WTC11 (cell line): ENCODE data around the gene PARP3. TPM values are rescaled to one million over a fixed set of nuclear protein-coding genes. Genes with fewer than 3 reads are reported as not detected.

Source experiments
- ATAC-seq: fragments of 200-7000 bp; cut with Tn5 transposase; 2 replicates; pipeline ENCODE4 v1.10.0; 2021; ENCODE audit warnings: mild to moderate bottlenecking, moderate library complexity
- CTCF ChIA-PET: fragments of 300-600 bp; sonication (Branson Sonifier 250); formaldehyde crosslinking; loops from one replicate; lab custom pipeline; 2021; ENCODE audit warnings: antibody characterized with exemption; lab: Charles Lee
- POLR2A ChIA-PET: fragments of 350-600 bp; sonication (Branson Sonifier 250); formaldehyde crosslinking; loops from one replicate; lab custom pipeline; 2021; ENCODE audit warnings: antibody characterized with exemption; lab: Charles Lee
- DNase-seq: peaks from one replicate; pipeline ENCODE4 v3.0.0; 2021; ENCODE audit warnings: low spot score
- H3K27ac Mint-ChIP-seq: 2 replicates; pipeline ENCODE4 v1.8.0; 2021; ENCODE audit warnings: mixed read lengths
- H3K27me3 Mint-ChIP-seq: 2 replicates; pipeline ENCODE4 v1.8.0; 2021; ENCODE audit warnings: low read depth, mild to moderate bottlenecking, moderate library complexity, mixed read lengths
- H3K36me3 Mint-ChIP-seq: 2 replicates; pipeline ENCODE4 v1.8.0; 2021; ENCODE audit warnings: mixed read lengths
- H3K4me1 Mint-ChIP-seq: 2 replicates; pipeline ENCODE4 v1.8.0; 2022; ENCODE audit warnings: mixed read lengths
- H3K4me3 Mint-ChIP-seq: 2 replicates; pipeline ENCODE4 v1.8.0; 2021; ENCODE audit warnings: mild to moderate bottlenecking, moderate library complexity, mixed read lengths
- H3K9me3 Mint-ChIP-seq: 2 replicates; pipeline ENCODE4 v1.8.0; 2021; ENCODE audit warnings: mixed read lengths
- ATF1 ChIP-seq: sonication (generic); formaldehyde crosslinking; IDR thresholded peaks from 2 replicates; pipeline ENCODE4 v1.8.1; 2023; ENCODE audit warnings: mild to moderate bottlenecking, moderate library complexity, missing genetic modification reagents
- CREM ChIP-seq: sonication (generic); formaldehyde crosslinking; IDR thresholded peaks from 2 replicates; pipeline ENCODE4 v1.8.1; 2022; ENCODE audit warnings: mild to moderate bottlenecking, missing genetic modification reagents, moderate library complexity
- E2F1 ChIP-seq: sonication (generic); formaldehyde crosslinking; IDR thresholded peaks from 2 replicates; pipeline ENCODE4 v1.8.0; 2022; ENCODE audit warnings: mild to moderate bottlenecking, missing genetic modification reagents
- ETV6 ChIP-seq: sonication (generic); formaldehyde crosslinking; IDR thresholded peaks from 2 replicates; pipeline ENCODE4 v1.8.1; 2022; ENCODE audit warnings: mild to moderate bottlenecking, missing genetic modification reagents
- GRHL2 ChIP-seq: fragments of 250-450 bp; sonication (Bioruptor Pico); IDR thresholded peaks from 2 replicates; pipeline ENCODE4 v1.8.0; 2022; ENCODE audit warnings: mild to moderate bottlenecking, moderate library complexity; ENCODE audit not compliant: insufficient replicate concordance, severe bottlenecking
- GTF2I ChIP-seq: fragments of 250-450 bp; sonication (Bioruptor Pico); conservative IDR thresholded peaks from 2 replicates; pipeline ENCODE4 v1.4.0; 2021; ENCODE audit warnings: mild to moderate bottlenecking
- JUN ChIP-seq: sonication (generic); formaldehyde crosslinking; IDR thresholded peaks from 2 replicates; pipeline ENCODE4 v1.8.0; 2023; ENCODE audit warnings: mild to moderate bottlenecking, missing genetic modification reagents
- KAT7 ChIP-seq: sonication (generic); formaldehyde crosslinking; IDR thresholded peaks from 2 replicates; pipeline ENCODE4 v1.8.1; 2023; ENCODE audit warnings: missing genetic modification reagents, mild to moderate bottlenecking, borderline replicate concordance
- MYBL2 ChIP-seq: sonication (generic); formaldehyde crosslinking; IDR thresholded peaks from 2 replicates; pipeline ENCODE4 v1.8.1; 2023; ENCODE audit warnings: mild to moderate bottlenecking, moderate library complexity, missing genetic modification reagents
- NFATC4 ChIP-seq: fragments of 250-450 bp; sonication (Bioruptor Pico); IDR thresholded peaks from 2 replicates; pipeline ENCODE4 v1.9.0; 2021; ENCODE audit warnings: mild to moderate bottlenecking
- RELA ChIP-seq: sonication (generic); formaldehyde crosslinking; IDR thresholded peaks from 2 replicates; pipeline ENCODE4 v1.8.1; 2022; ENCODE audit warnings: missing genetic modification reagents, mild to moderate bottlenecking, borderline replicate concordance
- TEAD4 ChIP-seq: sonication (generic); formaldehyde crosslinking; IDR thresholded peaks from 2 replicates; pipeline ENCODE4 v1.8.0; 2022; ENCODE audit warnings: mild to moderate bottlenecking, missing genetic modification reagents
- ZNF138 ChIP-seq: sonication (generic); formaldehyde crosslinking; conservative IDR thresholded peaks from 2 replicates; pipeline ENCODE4 v1.8.1; 2022; ENCODE audit warnings: mild to moderate bottlenecking, moderate library complexity, missing genetic modification reagents
- ZNF219 ChIP-seq: sonication (generic); formaldehyde crosslinking; IDR thresholded peaks from 2 replicates; pipeline ENCODE4 v1.8.0; 2023; ENCODE audit warnings: missing genetic modification reagents, mild to moderate bottlenecking, borderline replicate concordance
- ZNF281 ChIP-seq: sonication (generic); formaldehyde crosslinking; IDR thresholded peaks from 2 replicates; pipeline ENCODE4 v1.8.0; 2023; ENCODE audit warnings: mild to moderate bottlenecking, missing genetic modification reagents
- ZNF671 ChIP-seq: fragments of 250-450 bp; sonication (Bioruptor Pico); IDR thresholded peaks from 2 replicates; pipeline ENCODE4 v1.8.0; 2021; ENCODE audit warnings: mild to moderate bottlenecking
- ZSCAN18 ChIP-seq: fragments of 250-450 bp; sonication (Bioruptor Pico); IDR thresholded peaks from 2 replicates; pipeline ENCODE4 v2.1.2; 2022; ENCODE audit warnings: mild to moderate bottlenecking, moderate library complexity
- total RNA-seq: library from RNA; stranded (reverse); gene quantifications from 3 replicates; pipeline ENCODE4 v1.2.3, GENCODE V29; 2021
- TF ChIP-seq, protein P1 (sequence below): fragments of 250-450 bp; sonication (Bioruptor Pico); IDR thresholded peaks from 2 replicates; pipeline ENCODE4 v1.8.0; 2021; ENCODE audit warnings: mild to moderate bottlenecking
- TF ChIP-seq, protein P2 (sequence below): fragments of 250-450 bp; sonication (Bioruptor Pico); conservative IDR thresholded peaks from 2 replicates; pipeline ENCODE4 v1.9.0; 2021; ENCODE audit warnings: mild to moderate bottlenecking

Gene PARP3
- total RNA-seq, 1 experiment from 2014 or later = 2.9 TPM

DNA sequence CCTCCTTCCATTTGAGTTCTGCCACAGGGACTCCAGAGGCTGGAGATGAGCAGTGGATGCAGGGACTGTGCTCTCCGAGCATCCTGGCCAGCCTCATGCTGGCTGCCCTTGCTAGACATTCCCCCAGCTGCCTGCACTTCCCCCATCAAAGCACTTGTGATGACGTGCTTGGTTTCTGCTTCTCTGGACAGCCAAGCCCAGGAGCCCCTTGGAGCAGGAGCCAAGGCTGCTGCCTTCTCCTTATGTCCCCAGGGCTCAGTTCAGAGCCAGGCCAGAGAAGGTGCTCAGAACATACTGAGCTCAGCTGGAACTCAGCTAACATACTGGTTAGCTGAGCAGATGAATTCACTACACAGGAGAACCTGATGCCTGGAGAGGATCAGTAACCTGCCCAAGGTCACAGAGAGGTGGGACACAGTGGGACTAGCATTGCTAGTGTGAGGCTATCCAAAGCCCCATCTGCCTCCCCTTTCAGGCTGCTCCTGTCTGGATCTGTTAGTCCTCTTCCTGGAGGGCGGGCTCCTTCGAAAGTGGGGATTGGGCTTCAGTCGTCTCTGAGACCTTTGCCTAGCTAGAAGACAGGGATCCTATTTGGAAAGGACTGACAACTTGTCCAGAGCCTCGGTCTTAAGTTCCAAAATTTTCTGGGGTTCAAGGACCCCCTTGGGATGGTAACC lies 20.8 kb downstream of the PARP3 start:
- peaks cover 28% of the 10 kb centered on the region for H3K4me1 Mint-ChIP-seq
- TF ChIP-seq ZNF671 (CRISPR knock-in tag) (no peak), TEAD4 (CRISPR knock-in tag) (no peak), NFATC4 (CRISPR knock-in tag) (no peak), ZSCAN18 (CRISPR knock-in tag) (no peak), ZNF138 (CRISPR knock-in tag) (no peak), MYBL2 (CRISPR knock-in tag) (no peak), E2F1 (CRISPR knock-in tag) (no peak), ZNF219 (CRISPR knock-in tag) (no peak), ATF1 (CRISPR knock-in tag) (no peak), GRHL2 (CRISPR knock-in tag) (no peak), RELA (CRISPR knock-in tag) (no peak), JUN (CRISPR knock-in tag) (no peak), CREM (CRISPR knock-in tag) (no peak), KAT7 (no peak), ZNF281 (no peak), ETV6 (CRISPR knock-in tag) (no peak), GTF2I (no peak)
- TF ChIP-seq, protein P1, sequence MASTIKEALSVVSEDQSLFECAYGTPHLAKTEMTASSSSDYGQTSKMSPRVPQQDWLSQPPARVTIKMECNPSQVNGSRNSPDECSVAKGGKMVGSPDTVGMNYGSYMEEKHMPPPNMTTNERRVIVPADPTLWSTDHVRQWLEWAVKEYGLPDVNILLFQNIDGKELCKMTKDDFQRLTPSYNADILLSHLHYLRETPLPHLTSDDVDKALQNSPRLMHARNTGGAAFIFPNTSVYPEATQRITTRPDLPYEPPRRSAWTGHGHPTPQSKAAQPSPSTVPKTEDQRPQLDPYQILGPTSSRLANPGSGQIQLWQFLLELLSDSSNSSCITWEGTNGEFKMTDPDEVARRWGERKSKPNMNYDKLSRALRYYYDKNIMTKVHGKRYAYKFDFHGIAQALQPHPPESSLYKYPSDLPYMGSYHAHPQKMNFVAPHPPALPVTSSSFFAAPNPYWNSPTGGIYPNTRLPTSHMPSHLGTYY (CRISPR knock-in tag) = no peak
- TF ChIP-seq, protein P2, sequence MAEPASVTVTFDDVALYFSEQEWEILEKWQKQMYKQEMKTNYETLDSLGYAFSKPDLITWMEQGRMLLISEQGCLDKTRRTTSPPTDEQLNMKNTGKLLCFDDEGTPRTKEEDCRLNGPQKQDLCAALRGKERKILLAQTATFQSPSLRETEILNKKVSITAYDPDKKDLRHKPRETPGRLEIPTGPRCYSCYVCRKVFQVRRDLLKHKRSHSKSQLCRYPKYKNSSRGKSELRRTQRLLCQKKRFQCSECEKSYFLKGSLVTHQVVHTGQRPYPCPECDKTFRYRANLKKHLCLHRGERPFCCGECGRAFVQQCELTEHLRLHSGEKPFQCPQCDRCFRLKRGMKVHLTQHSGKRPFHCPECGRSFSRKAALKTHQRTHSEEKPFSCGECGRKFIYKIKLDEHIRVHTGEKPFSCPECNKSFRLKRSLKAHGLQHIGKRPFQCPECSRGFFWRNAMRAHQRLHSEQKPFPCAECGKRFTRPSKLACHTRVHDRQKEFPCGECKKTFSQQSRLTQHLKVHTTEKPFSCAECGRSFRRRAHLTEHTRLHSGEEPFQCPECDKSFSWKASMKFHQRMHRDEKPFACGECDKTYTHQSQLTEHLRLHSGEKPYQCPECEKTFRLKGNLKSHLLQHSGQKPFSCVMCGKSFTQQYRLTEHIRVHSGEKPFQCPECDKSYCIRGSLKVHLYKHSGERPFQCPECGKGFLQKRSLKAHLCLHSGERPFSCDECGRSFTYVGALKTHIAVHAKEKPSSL (CRISPR knock-in tag) = no peak
- no peak overlapping the region for H3K27ac Mint-ChIP-seq
- no peaks in the 10 kb centered on the region for H3K36me3 Mint-ChIP-seq
- no peaks in the 10 kb centered on the region for H3K9me3 Mint-ChIP-seq
- DNase-seq (no peak), ATAC-seq (no peak)
- H3K27me3 Mint-ChIP-seq = peaks cover 23% of the 10 kb centered on the region
- CTCF ChIA-PET = interaction anchor here (1.4 to 6.5 kb wide), 3 partner anchors 12 to 143 kb away, joined by 3 to 60 read pairs (median 19); partner anchors contain the start of genes ABHD14A, ABHD14B and ACY1
- POLR2A ChIA-PET = interaction anchor here (1.3 kb wide), 1 partner anchor 20 kb away, joined by 8 read pairs; the partner anchor contains the start of gene ACY1
- no peak overlapping the region for H3K4me3 Mint-ChIP-seq
